Right lobe of liver (tissue), 4 donors: ENCODE data around the gene TCERG1.
"Not testable (repeated sequence)": the region's sequence is repeated elsewhere in the genome, so short reads cannot be mapped to it uniquely, and the experiment has no call there.

ENCODE experiments used
- POLR2A ChIP-seq: fragments of 450-650 bp; IDR thresholded peaks from one replicate; pipeline ENCODE4 v1.6.1; 2017; ENCODE audit warnings: antibody characterized with exemption, mild to moderate bottlenecking
- TF ChIP-seq, protein P1 (sequence below), 4 donors: fragments of 200-600 bp in 3 of 4; fragments of 450-650 bp in 1 of 4; IDR thresholded peaks; one replicate each; pipeline versions ENCODE4 v1.5.1 to v1.8.0; 2016 to 2022; ENCODE audit warnings: antibody characterized with exemption in 4 of 4, mild to moderate bottlenecking in 2 of 4
- donor health status: DM: no; HTN: no; CAD: no.
- donor health status: DM: no; HTN: no; CAD: no.
- donor health status: DM: no; HTN: yes; CAD: no.

GRCh38 chr5:146556884-146557283 lies 109.8 kb downstream of the TCERG1 start:
- TF ChIP-seq, protein P1, sequence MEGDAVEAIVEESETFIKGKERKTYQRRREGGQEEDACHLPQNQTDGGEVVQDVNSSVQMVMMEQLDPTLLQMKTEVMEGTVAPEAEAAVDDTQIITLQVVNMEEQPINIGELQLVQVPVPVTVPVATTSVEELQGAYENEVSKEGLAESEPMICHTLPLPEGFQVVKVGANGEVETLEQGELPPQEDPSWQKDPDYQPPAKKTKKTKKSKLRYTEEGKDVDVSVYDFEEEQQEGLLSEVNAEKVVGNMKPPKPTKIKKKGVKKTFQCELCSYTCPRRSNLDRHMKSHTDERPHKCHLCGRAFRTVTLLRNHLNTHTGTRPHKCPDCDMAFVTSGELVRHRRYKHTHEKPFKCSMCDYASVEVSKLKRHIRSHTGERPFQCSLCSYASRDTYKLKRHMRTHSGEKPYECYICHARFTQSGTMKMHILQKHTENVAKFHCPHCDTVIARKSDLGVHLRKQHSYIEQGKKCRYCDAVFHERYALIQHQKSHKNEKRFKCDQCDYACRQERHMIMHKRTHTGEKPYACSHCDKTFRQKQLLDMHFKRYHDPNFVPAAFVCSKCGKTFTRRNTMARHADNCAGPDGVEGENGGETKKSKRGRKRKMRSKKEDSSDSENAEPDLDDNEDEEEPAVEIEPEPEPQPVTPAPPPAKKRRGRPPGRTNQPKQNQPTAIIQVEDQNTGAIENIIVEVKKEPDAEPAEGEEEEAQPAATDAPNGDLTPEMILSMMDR (IDR thresholded peaks at IDR 0.05) = not testable (repeated sequence)
- not testable (repeated sequence) for TF ChIP-seq POLR2A
